Ishikawa (cell line): ENCODE measurements around the gene ZFYVE9.

Experiments
- CEBPB ChIP-seq: IDR thresholded peaks from 2 replicates; pipeline ENCODE4 v1.6.1; 2012
- CREB1 ChIP-seq: IDR thresholded peaks from 2 replicates; pipeline ENCODE4 v1.6.1; 2012; ENCODE audit warnings: low read depth
- EGR1 ChIP-seq: IDR thresholded peaks from 2 replicates; pipeline ENCODE4 v1.6.1; 2012
- EP300 ChIP-seq: IDR thresholded peaks from 2 replicates; pipeline ENCODE4 v1.6.1; 2012; ENCODE audit warnings: borderline replicate concordance
- FOXM1 ChIP-seq: IDR thresholded peaks from 2 replicates; pipeline ENCODE4 v1.6.1; 2012; ENCODE audit warnings: low read depth, borderline replicate concordance
- NFIC ChIP-seq: IDR thresholded peaks from 2 replicates; pipeline ENCODE4 v1.6.1; 2012
- RAD21 ChIP-seq: IDR thresholded peaks from 2 replicates; pipeline ENCODE4 v1.6.1; 2012; ENCODE audit warnings: low read depth
- TAF1 ChIP-seq: IDR thresholded peaks from 2 replicates; pipeline ENCODE4 v1.6.1; 2012; ENCODE audit warnings: low read depth, mild to moderate bottlenecking
- TCF12 ChIP-seq: IDR thresholded peaks from 2 replicates; pipeline ENCODE4 v1.6.1; 2012; ENCODE audit warnings: low read depth
- TEAD4 ChIP-seq: IDR thresholded peaks from 2 replicates; pipeline ENCODE4 v1.6.1; 2012
- USF1 ChIP-seq: IDR thresholded peaks from 2 replicates; pipeline ENCODE4 v1.6.1; 2012
- YY1 ChIP-seq: IDR thresholded peaks from 2 replicates; pipeline ENCODE4 v1.6.1; 2012; ENCODE audit warnings: low read depth
- ZBTB7A ChIP-seq: IDR thresholded peaks from 2 replicates; pipeline ENCODE4 v1.6.1; 2012; ENCODE audit warnings: low read depth
- TF ChIP-seq, protein P1 (sequence below): IDR thresholded peaks from 2 replicates; pipeline ENCODE4 v1.6.1; 2012
- TF ChIP-seq, protein P2 (sequence below): IDR thresholded peaks from 2 replicates; pipeline ENCODE4 v1.6.1; 2012; ENCODE audit warnings: low read depth, mild to moderate bottlenecking

ZFYVE9 gene

DNA sequence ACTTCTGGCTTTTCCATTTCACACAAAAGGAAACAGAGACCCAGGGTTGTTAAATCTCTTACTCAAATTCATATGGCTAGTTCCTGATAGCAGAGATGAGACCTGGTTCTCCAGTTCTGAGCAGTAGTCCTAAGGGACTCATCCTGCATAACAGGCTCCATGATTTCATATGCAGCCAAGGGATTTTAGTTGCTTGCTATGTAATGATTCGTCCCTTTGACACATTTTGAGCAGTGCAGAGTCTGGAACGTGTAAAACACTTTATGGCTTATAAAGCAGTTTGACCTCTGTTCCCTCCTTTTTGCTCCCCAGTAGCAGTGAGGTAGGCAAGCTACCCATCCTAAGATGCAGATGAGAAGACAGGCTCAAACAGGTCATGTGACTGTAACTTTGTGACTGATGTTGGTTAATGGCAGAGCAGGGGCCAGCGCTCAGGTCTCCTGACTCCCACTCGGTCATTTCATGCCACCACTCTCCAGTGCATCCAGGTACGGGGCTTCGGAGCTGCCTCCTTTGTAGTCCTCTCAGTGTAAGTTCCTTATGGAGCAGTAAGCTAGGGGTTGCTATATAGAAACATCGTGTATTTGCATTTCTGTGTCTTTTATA, 199.9 kb downstream of the ZFYVE9 start:
- TF ChIP-seq, protein P1, sequence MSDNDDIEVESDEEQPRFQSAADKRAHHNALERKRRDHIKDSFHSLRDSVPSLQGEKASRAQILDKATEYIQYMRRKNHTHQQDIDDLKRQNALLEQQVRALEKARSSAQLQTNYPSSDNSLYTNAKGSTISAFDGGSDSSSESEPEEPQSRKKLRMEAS: no peak
- TF ChIP-seq TCF12 (no peak), TEAD4 (no peak), YY1 (no peak), EGR1 (no peak), USF1 (no peak), CREB1 (no peak), EP300 (no peak), RAD21 (no peak), FOXM1 (no peak), ZBTB7A (no peak), CEBPB (no peak), NFIC (no peak), TAF1 (no peak)
- TF ChIP-seq, protein P2, sequence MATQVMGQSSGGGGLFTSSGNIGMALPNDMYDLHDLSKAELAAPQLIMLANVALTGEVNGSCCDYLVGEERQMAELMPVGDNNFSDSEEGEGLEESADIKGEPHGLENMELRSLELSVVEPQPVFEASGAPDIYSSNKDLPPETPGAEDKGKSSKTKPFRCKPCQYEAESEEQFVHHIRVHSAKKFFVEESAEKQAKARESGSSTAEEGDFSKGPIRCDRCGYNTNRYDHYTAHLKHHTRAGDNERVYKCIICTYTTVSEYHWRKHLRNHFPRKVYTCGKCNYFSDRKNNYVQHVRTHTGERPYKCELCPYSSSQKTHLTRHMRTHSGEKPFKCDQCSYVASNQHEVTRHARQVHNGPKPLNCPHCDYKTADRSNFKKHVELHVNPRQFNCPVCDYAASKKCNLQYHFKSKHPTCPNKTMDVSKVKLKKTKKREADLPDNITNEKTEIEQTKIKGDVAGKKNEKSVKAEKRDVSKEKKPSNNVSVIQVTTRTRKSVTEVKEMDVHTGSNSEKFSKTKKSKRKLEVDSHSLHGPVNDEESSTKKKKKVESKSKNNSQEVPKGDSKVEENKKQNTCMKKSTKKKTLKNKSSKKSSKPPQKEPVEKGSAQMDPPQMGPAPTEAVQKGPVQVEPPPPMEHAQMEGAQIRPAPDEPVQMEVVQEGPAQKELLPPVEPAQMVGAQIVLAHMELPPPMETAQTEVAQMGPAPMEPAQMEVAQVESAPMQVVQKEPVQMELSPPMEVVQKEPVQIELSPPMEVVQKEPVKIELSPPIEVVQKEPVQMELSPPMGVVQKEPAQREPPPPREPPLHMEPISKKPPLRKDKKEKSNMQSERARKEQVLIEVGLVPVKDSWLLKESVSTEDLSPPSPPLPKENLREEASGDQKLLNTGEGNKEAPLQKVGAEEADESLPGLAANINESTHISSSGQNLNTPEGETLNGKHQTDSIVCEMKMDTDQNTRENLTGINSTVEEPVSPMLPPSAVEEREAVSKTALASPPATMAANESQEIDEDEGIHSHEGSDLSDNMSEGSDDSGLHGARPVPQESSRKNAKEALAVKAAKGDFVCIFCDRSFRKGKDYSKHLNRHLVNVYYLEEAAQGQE: no peak

DNA sequence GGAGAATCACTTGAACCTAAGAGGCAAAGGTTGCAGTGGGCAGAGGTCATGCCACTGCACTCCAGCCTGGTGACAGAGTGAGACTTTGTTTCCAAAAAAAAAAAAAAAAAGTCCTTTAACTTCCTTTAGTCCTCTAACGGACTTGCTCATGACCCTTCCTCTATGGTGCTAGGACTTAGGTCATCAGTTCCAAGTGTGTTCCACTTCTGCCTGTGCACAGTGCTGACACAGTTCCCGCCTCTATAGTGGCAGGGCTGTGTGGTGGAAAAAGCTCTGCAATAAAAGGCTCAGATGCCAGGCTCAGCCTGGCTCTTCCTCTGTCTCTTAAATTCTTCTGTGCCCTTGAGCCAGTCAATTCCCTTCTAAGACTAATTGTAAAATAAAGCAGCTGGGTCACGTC, 202.1 kb downstream of the ZFYVE9 start:
- TF ChIP-seq, protein P2: no peak
- TF ChIP-seq USF1 (no peak), RAD21 (no peak), CREB1 (no peak), ZBTB7A (no peak)
- TF ChIP-seq, protein P1: no peak

GRCh38 chr1:52345252-52345651, 203.4 kb downstream of the ZFYVE9 start:
- TF ChIP-seq TEAD4: no peak
- TF ChIP-seq TCF12: no peak
- TF ChIP-seq, protein P2: no peak
- TF ChIP-seq, protein P1: no peak
- TF ChIP-seq EGR1: no peak

DNA sequence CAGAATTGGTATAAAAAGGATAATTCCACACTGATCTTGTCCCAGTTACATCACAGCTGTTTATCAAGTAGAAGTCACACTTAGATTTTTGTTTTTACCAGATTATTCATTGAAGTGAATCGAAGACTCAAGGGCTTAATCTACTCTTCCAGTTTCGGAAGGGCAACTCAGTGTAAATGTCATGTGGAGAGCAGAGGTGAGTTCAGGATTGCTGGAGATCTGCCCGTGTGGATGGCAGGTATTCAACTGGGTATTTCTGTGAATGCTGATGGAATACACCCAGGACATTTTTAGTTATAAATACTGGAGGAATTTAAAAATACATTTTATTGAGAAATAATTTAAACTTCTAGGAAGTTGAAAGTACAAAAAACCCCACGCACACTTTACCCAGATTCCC, 204.8 kb downstream of the ZFYVE9 start:
- TF ChIP-seq EP300 (no peak), TCF12 (no peak), TEAD4 (no peak), ZBTB7A (no peak), CREB1 (no peak), CEBPB (no peak), RAD21 (no peak), NFIC (no peak), YY1 (no peak), USF1 (no peak), TAF1 (no peak), EGR1 (no peak), FOXM1 (no peak)
- TF ChIP-seq, protein P2: no peak
- TF ChIP-seq, protein P1: no peak
